Measurements from ENCODE around the gene CYTL1. TPM values are rescaled to one million over a fixed set of nuclear protein-coding genes. Genes with fewer than 3 reads are reported as not detected.
A peak's percentile ranks its signal among the peaks of the same experiment; 100 is the strongest.
"Not testable (repeated sequence)": the region's sequence is repeated elsewhere in the genome, so short reads cannot be mapped to it uniquely, and the experiment has no call there.

Gene CYTL1, protein sequence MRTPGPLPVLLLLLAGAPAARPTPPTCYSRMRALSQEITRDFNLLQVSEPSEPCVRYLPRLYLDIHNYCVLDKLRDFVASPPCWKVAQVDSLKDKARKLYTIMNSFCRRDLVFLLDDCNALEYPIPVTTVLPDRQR
- 1 to 10 TPM in 1 of 2 donors, under 1 TPM in 1; 0.81 to 1.2 TPM for total RNA-seq
- long read RNA-seq, donor 1 = 0 reads
- long read RNA-seq, donor 2 = 0 reads

DNA sequence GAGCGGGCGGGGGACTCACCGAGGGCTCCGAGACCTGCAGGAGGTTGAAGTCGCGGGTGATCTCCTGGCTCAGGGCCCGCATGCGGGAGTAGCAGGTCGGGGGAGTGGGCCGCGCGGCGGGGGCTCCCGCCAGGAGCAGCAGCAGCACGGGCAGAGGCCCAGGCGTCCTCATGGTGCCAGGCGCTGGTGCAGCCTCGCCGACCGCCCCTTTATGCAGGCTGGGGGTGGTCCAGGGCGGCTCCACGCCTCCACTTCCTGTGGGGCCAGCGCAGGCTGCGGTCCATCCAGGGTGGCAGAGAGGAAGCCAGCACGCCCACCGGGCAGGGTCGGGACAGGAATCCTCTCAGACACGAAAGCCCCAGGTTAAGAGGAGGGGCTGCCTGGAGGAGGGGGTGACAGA lies at the start of gene CYTL1:
Gene CYTL1 (minus strand): TSS at position 185 of the 400 bp plus-strand sequence. CDS start 13 bp downstream, at position 172.
- DNase-seq (ENCODE audit: low spot score) = no peak
- intact Hi-C loops (cut with DNase I) = no loop called here

DNA sequence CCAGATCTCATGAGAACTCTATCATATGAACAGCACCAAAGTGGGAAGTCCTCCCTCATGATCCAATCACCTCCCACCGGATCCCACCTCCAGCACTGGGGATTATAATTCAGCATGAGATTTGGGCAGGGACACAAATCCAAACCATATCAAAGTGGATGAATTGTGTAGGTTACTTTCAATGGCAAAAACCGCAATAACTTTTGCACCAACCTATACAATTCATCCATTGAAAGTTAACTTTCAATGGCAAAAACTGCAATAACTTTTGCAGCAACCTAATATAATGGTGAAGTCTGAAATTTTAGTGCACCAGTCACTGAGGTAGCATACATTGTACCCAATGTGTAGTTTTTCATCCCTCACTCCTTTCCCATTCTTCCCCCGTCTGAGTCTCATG lies 48.6 kb upstream of the CYTL1 start:
- intact Hi-C loops (cut with DNase I) = no loop called here
- no peak for DNase-seq (ENCODE audit: low spot score)

DNA sequence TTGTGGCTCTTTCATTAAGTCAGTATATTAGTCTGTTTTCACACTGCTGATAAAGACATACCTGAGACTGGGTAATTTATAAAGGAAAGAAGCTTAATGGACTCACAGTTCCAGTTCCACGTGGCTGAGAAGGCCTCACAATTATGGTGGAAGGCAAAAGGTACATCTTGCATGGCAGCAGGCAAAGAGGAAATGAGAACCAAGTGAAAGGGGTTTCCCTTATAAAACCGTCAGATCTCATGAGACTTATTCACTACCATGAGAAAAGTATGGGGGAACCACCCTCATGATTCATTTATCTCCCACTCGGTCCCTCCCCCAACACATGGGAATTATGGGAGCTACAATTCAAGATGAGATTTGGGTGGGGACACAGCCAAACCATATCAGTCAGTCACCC lies 47.7 kb upstream of the CYTL1 start:
- DNase-seq (ENCODE audit: low spot score); intact Hi-C loops (cut with DNase I): not testable (repeated sequence)

DNA sequence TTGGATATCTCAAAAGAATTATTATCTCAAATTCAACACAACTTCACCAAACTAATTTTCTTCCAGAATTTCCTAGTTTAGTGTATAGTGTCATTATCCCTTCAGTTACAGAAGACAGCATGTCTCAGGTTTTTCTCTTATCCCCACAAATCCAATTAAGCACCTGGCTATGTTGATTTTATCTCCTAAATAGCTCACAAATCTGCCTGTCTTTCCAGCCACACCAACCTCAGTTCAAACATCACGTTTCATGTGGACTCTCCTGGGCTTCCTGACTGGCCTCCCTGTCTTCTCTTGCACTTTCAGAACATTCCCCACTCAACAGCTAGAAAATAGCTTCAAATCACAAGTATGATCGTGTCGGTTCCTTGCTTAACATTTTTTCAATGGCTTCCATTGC lies 46.8 kb upstream of the CYTL1 start:
- no peak for DNase-seq (ENCODE audit: low spot score)
- intact Hi-C loops (cut with DNase I) = no loop called here

DNA sequence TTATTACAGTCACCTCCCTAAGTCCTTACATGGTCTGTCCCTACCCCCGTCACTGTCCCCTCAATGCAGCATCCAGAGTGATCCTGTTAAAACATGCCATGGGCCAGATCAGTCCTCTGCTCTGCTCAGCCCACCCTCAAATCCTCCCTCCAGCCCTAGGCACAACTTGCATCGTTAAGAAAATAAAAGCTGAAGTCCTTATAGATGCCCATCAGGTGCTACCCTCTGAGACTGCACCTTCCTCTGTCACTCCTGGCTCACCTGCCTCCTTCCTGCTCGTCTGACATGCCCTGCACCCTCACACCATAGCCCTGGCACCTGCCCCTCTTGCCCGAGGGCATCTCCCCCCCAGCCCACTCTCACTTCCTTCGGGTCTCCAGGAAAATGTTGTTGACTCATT lies 36.2 kb upstream of the CYTL1 start:
- intact Hi-C loops (cut with DNase I) = no loop called here
- no peak for DNase-seq (ENCODE audit: low spot score)

DNA sequence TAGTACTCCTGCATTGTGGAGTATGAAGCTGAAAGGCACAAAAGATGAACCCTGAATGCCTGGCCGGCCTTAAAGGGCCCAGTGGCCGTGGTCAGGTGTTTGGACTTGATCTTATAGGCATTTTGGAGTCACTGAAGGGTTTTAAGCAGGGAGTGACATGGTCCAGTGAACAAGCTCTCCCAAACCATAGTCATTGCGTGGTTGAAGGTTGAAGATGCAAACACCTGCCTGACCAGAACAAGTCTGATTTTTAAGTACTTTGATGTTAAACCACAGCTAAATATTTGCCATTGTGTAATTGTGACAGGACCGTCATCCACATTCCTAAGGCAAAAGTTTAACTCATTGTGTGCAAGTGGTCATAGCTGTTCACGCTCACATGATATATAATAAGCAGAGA lies 35.3 kb upstream of the CYTL1 start:
- intact Hi-C loops (cut with DNase I) = loop anchor here in 1 of 2 donors (5.0 kb wide), 1 partner anchor 88 kb away; no protein-coding TSS in a partner anchor
- DNase-seq (ENCODE audit: low spot score) = no peak

DNA sequence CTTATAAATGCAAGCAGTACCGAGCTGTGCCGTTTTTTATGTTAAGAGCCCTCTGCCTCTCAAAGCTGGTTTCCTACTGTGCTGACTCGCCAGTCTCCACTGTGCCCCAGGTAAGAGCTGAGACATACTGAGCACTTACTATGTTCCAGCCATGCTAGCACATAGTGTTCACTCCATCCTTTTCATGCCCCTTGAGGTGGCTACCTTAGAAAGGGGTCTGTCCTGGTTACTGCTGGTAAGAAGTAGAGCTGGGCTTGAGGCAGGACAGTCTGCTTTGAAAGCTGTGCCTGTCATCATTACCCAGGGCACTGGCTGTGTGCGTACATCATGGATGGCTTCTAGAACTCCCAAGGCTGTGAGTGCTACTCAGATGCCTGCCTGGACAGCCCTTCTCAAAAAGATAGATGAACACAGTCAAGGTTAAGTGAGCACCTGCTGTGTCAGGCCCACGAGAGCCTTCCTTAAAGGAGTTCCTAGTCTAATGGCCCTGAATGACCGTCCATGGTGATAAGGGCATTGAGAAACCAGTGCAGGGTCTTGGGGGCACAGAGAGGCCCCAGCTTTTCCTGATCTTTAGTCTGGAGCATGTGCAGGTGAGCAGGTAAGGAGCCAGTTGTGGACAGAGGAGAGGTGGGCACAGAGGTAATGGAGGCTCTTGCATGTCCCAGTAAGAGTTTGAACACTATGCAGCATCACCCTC lies 33.6 kb upstream of the CYTL1 start:
- intact Hi-C loops (cut with DNase I) = loop anchor here in 1 of 2 donors (5.0 kb wide), 1 partner anchor 89 kb away; no protein-coding TSS in a partner anchor
- DNase-seq (ENCODE audit: low spot score) = no peak

DNA sequence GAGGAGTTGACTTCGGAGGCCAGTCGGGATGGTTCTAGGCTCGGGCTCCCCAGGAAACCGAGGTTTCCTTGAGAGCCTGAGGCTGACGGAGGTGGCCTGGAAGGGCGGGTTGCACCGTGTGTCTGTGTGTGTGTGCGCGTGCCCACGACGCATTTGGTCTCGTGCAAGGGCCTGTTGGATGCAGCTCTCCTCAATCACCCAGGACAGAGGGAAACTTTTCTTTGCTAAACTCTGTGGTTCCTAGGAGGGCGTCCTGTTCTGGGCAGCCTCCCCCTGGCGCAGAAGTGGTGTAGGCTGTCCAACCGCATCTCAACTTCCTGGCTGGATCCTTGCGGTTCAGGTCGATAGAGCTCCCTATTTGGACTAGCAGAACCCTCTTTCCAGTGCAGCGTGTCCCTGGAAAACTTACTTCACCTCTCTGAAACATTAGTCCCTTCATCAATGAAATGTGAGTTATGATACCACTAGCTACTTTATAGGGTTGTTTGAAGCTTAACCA lies 33.0 kb upstream of the CYTL1 start:
- intact Hi-C loops (cut with DNase I) = loop anchor here in 1 of 2 donors (5.0 kb wide), 1 partner anchor 90 kb away; no protein-coding TSS in a partner anchor
- no peak for DNase-seq (ENCODE audit: low spot score)

DNA sequence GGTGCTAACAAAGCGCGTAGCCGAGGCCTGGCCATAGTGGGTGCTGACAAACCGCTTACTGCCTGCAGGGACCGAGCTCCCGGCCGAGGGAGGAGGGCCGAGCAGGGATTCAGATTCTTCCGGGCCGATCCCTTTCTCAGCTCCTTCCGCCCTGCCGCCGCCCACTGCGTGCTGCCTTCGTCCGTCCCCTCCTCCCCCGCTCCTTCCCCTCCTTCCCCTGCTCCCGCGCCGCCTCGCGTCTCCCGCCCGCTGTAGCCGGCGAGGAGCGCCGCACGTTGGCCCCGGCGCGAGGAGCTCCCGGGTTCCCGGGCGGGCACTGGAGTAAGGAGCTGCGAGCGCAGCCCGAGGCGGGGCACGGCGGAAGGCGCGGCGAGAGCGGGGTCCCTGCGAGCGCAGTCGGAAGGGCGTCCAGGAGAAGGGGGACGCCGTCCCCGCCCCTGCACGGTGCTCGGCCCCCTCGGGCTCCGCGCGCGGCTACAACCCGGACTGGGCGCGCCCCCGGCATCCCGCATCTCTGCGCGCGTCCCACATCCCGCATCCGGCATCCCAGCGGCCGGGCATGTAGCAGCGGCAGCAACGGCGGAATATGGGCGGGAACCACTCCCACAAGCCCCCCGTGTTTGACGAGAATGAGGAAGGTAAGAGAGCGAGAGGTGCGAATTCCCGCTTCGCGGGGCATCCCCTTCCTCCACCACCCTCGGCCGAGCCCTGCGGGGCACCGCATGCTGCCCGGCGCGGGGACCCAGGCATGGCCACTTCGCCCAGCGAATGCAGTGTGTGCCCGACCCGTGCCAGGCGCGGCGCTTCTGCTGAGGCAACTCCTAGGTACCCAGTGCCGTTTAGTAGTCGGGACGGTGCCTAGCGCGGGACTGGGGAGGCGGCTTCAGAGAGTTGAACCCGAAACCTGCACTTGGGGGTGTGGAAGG lies 32.3 kb upstream of the CYTL1 start, which contains the start of gene STK32B:
Gene STK32B (plus strand): TSS at position 203 of the 926 bp plus-strand sequence.
- intact Hi-C loops (cut with DNase I) = loop anchor here in 1 of 2 donors (5.0 kb wide), 1 partner anchor 91 kb away; no protein-coding TSS in a partner anchor
- peak; percentile 91 for DNase-seq (ENCODE audit: low spot score)

DNA sequence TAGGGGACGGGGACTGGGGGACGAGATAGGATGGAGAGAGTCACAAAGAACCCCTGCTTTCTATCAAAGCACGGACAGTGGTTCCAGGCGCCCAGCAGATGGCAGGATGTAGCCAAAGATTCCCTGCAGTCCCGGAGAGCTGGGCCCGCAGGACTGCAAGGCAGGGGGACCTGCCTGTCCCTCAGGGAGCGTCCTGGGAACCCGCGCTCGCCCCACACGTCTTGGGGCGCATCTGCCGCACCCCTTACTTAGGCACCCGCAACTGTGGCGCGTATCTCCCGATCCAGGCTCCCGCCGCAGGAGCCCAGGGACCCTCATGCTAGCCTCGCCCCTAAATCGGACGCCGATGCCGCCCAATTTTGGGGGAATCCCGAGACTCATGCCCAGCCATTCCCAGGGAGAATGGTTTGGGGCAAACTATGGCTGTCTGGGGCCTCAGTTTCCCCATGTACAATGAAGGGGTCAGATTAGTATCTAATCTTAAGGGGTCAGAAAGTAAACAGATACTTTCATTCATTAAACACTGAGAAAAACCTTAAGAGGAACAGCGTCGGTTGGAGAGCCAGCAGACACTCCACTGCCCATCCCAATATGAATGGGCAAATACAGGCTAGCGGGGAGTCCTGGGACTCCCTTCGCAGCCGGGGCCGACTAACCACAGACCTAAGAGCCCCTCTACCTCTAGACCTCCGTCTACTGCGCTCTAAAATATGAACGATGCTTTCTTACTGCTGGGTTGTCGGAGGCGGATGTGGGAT lies 31.4 kb upstream of the CYTL1 start:
- intact Hi-C loops (cut with DNase I) = loop anchor here in 1 of 2 donors (5.0 kb wide), 1 partner anchor 92 kb away; no protein-coding TSS in a partner anchor
- peak; percentile 90 for DNase-seq (ENCODE audit: low spot score)

DNA sequence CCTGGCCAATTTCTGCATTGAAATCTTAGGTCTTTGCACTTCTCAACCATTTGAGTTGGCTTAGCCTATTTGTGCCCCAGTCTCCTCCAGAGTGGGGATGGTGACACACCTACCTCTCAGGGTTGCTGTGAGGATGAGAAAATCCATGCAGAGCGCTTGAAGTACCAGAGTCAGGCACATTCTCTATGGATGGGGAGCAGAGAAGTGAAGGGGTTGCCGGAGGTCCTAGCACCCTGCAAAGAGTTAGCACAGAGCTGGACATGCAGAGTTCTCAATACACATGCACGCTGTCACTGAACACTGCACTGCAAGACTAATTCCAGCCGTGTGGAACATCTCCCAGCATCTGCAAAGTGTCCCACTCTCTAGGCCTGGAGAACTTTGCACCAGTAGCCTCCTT lies 29.5 kb upstream of the CYTL1 start:
- intact Hi-C loops (cut with DNase I) = no loop called here
- DNase-seq (ENCODE audit: low spot score) = no peak

DNA sequence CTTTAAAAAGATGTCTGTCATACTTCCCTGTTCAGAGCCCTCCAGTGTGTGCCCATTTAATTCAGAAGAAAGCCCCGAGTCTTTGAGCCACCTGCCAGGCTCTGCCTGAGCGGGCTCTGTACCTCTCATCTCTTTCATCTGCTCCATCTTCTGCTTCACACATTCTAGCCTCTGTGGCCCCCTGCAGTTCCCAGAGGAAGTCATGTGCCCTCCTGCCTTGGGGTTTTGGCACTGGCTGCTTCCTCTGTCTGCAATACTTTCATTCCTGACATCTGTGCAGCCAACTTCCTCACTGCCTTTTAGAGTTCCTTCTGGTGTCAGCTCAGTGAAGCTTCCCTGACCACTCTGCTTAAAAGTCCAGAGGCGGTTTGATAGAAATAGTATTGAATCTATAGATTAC lies 25.8 kb upstream of the CYTL1 start:
- DNase-seq (ENCODE audit: low spot score) = no peak
- intact Hi-C loops (cut with DNase I) = no loop called here

DNA sequence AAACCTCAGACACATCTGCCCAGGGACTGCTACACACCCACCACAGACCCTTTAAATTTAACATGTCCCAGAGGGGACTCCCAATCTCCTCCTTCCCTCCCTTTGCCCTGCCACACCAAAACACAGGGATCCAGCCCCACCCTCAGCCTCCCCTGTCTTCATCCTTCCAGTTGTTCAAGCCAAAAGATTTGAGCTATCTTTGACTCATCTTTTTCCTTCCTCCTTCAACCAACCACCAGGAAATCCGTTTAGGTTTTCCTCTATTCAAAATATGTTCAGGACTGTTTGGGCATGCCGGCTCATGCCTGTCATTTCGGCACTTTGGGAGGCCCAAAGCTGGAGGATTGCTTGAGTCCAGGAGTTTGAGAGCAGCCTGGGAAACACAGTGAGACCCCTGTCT lies 25.1 kb upstream of the CYTL1 start:
- intact Hi-C loops (cut with DNase I) = no loop called here
- no peak for DNase-seq (ENCODE audit: low spot score)

DNA sequence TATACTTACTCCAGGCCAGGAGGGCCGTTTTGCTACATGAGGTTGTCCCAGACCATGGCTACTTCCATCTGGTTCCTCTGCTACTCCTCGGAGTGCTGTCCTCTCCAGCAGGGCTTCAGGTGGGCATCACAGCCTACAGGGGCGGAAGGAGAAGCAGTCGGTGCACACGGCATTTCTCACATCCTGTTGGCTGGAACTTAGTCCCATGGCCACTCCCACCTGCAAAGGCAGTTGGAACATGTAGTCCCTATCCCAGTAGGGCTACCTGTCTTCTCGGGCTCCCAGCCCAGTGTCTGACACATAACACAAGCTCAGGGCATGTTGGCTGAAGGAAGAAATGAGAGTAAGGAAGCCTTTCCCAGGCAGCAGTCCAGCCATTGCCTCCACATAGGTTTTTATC lies 24.3 kb upstream of the CYTL1 start:
- DNase-seq (ENCODE audit: low spot score) = no peak
- intact Hi-C loops (cut with DNase I) = no loop called here

DNA sequence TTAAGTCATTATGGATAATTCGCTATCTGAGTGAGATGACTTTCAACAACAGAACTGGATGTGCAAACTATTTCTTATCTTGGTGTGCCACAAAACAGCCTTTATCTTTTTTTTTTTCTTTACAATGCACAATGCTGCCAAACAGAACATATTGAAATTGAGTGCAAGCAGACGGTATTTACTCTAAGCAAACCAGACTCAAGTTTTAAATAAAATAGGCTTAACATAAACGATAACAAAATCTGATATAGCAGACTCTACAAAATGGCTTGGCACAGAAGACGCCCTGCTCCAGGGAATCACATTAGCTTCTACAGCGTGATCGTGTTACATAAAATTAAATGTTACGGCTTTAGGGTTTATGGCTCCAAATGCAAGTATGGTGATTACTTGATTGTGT lies 22.4 kb upstream of the CYTL1 start:
- no peak for DNase-seq (ENCODE audit: low spot score)
- intact Hi-C loops (cut with DNase I) = no loop called here

DNA sequence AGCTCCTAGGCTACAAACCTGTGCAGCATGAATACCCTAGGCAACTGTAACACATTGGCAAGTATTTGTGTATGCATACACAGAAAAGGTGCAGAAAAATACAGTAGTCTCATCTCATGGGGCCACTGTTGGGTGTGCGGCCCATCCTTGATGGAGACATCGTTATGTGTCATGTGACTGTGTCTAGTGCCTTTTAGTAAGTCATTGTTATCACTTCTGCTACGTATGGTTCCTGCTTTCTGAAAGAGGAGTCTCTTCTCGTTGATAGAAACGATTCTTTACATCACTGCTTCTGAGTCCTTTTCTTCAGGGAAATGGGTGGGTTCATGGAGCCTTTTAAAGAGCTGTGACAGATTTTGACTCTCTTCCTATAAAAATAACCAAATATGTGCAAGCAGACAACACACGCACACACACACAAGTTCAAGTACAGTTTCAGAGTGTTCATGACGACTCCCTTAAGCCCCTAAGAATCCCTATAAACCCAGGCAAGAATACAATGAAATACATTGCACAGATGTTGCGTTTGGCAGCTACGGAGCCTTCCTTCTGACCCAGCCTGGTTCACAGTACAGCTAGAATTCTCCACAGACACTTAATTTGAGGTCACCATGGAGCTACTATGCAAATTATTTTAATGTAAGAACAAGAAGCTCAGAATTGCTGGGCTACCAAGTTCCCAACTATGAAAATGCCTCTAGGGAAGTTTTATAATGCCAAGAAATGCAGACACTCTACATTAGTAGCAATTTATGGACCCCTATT lies 21.8 kb upstream of the CYTL1 start:
- intact Hi-C loops (cut with DNase I) = no loop called here
- no peak for DNase-seq (ENCODE audit: low spot score)

DNA sequence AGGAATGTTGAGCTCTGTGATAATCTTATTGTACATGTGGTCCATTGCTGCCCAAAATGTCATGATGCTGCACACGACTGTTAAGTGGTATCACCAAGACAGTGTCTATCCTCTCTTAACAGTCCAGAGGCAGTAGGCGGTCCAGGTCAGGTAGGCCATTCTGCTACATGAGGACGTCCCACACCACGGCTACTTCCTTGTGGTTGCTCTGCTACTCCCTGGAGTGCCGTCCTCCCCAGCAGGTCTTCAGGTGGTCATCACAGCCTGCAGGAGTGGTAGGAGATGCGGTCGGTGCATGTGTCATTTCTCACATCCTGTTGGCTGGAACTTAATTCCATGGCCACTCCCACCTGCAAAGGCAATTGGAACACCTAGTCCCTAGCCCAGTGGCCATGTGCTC lies 20.5 kb upstream of the CYTL1 start:
- intact Hi-C loops (cut with DNase I) = loop anchor here in 1 of 2 donors (2.0 kb wide), 1 partner anchor 713 kb away; no protein-coding TSS in a partner anchor
- DNase-seq (ENCODE audit: low spot score) = no peak

All from posterior vena cava (tissue), 2 donors.